ENCODE data around the gene GAS7.

- TF ChIP-seq CTCF (IDR thresholded peaks at IDR 0.05) (no peak), EP300 (IDR thresholded peaks at IDR 0.05) (no peak), POLR2A (IDR thresholded peaks at IDR 0.05) (no peak), POLR2AphosphoS5 (IDR thresholded peaks at IDR 0.05) (no peak)
Measured at GRCh38 chr17:10247810-10248209, 49.4 kb upstream of the GAS7 start.
